Body of pancreas (tissue), 4 donors: ENCODE results near the gene SIGLEC8.

Experiments
- CTCF ChIP-seq, 7 experiments: fragments of 450-650 bp in 4 of 7; fragments of 200-600 bp in 3 of 7; sonication (generic) in 3 of 7; IDR thresholded peaks; one replicate each; pipeline ENCODE4 v1.5.1; 2016 to 2019; ENCODE audit warnings: antibody characterized with exemption in 7 of 7
- POLR2A ChIP-seq, 3 donors: fragments of 450-650 bp; IDR thresholded peaks; one replicate each; pipeline ENCODE4 v1.6.1; 2016; ENCODE audit warnings: antibody characterized with exemption in 3 of 3, mild to moderate bottlenecking in 2 of 3

- TF ChIP-seq CTCF (IDR thresholded peaks at IDR 0.05) = no peak
- TF ChIP-seq POLR2A (IDR thresholded peaks at IDR 0.05) = no peak
These were observed 18.2 kb downstream of the SIGLEC8 start for GRCh38 chr19:51440052-51440451.
